HG02981 (cell line): ENCODE data around the gene PPP6R2.
"Not testable (repeated sequence)": the region's sequence is repeated elsewhere in the genome, so short reads cannot be mapped to it uniquely, and the experiment has no call there.

Source experiments
- ATAC-seq: cut with Tn5 transposase; IDR thresholded peaks from one replicate; pipeline ENCODE4 v1.9.1; 2021; ENCODE audit warnings: mild to moderate bottlenecking, moderate library complexity; ENCODE audit not compliant: unreplicated experiment

The PPP6R2 gene

GRCh38 chr22:50422961-50423815 lies 80.1 kb downstream of the PPP6R2 start:
- ATAC-seq = no peak

- ATAC-seq = no peak
Measured at GRCh38 chr22:50423956-50424355, 80.8 kb downstream of the PPP6R2 start.

- ATAC-seq = no peak
Measured at GRCh38 chr22:50425179-50425916, 82.2 kb downstream of the PPP6R2 start.

- no peak for ATAC-seq
Measured at GRCh38 chr22:50432131-50432876, 89.2 kb downstream of the PPP6R2 start.

GRCh38 chr22:50432877-50433510 lies 89.9 kb downstream of the PPP6R2 start:
- not testable (repeated sequence) for ATAC-seq

- no peak for ATAC-seq
Measured at GRCh38 chr22:50434849-50435248, 91.7 kb downstream of the PPP6R2 start.

GRCh38 chr22:50435291-50436014 lies 92.3 kb downstream of the PPP6R2 start:
- ATAC-seq = no peak

- ATAC-seq = no peak
Measured at GRCh38 chr22:50436015-50436830, 93.1 kb downstream of the PPP6R2 start.

GRCh38 chr22:50436841-50437341 lies 93.8 kb downstream of the PPP6R2 start:
- ATAC-seq = no peak

- no peak for ATAC-seq
Measured at GRCh38 chr22:50437511-50438304, 94.6 kb downstream of the PPP6R2 start.

- no peak for ATAC-seq
Measured at GRCh38 chr22:50438305-50439275, 95.5 kb downstream of the PPP6R2 start.

GRCh38 chr22:50439314-50439870 lies 96.3 kb downstream of the PPP6R2 start:
- no peak for ATAC-seq

- no peak for ATAC-seq
Measured at GRCh38 chr22:50439871-50440331, 96.8 kb downstream of the PPP6R2 start.

GRCh38 chr22:50440544-50441249 lies 97.6 kb downstream of the PPP6R2 start:
- ATAC-seq = no peak

- ATAC-seq = no peak
Measured at GRCh38 chr22:50441428-50441993, 98.4 kb downstream of the PPP6R2 start.

- no peak for ATAC-seq
Measured at GRCh38 chr22:50443197-50443596, 100.1 kb downstream of the PPP6R2 start.
